Endodermal cell (in vitro differentiated cells): ENCODE data around the gene VAV2. TPM values are rescaled to one million over a fixed set of nuclear protein-coding genes. Genes with fewer than 3 reads are reported as not detected.

ENCODE experiments used
- DNase-seq: peaks from one replicate; pipeline ENCODE4 v3.0.0-alpha.2; 2017
- H3K27ac ChIP-seq: 2 replicates; pipeline ENCODE4 v1.5.1; 2013; ENCODE audit warnings: mild to moderate bottlenecking, low read depth, low read length, moderate library complexity
- H3K27me3 ChIP-seq: 2 replicates; pipeline ENCODE4 v1.6.1; 2013; ENCODE audit warnings: mild to moderate bottlenecking, low read length, moderate library complexity; ENCODE audit not compliant: insufficient read depth, control insufficient read depth, poor library complexity, severe bottlenecking
- H3K36me3 ChIP-seq: 2 replicates; pipeline ENCODE4 v1.7.0; 2013; ENCODE audit warnings: mild to moderate bottlenecking, low read length, moderate library complexity; ENCODE audit not compliant: control insufficient read depth, insufficient read depth
- H3K4me1 ChIP-seq: one replicate; pipeline ENCODE4 v1.7.0; 2013; ENCODE audit warnings: low read length; ENCODE audit not compliant: control insufficient read depth, insufficient read depth
- H3K4me3 ChIP-seq: 2 replicates; pipeline ENCODE4 v1.5.1; 2013; ENCODE audit warnings: mild to moderate bottlenecking, low read length, moderate library complexity
- H3K9ac ChIP-seq: 2 replicates; pipeline ENCODE4 v1.6.1; 2013; ENCODE audit warnings: mild to moderate bottlenecking, low read length, moderate library complexity; ENCODE audit not compliant: poor library complexity, severe bottlenecking; ENCODE audit errors: extremely low read depth
- H3K9me3 ChIP-seq: 2 replicates; pipeline ENCODE4 v1.6.1; 2013; ENCODE audit warnings: mild to moderate bottlenecking, low read length, moderate library complexity; ENCODE audit not compliant: control insufficient read depth
- H3K27ac Mint-ChIP-seq: 2 replicates; pipeline ENCODE4 v1.8.0; 2020; ENCODE audit warnings: mixed read lengths
- H3K27me3 Mint-ChIP-seq: 2 replicates; pipeline ENCODE4 v1.8.0; 2021; ENCODE audit warnings: mild to moderate bottlenecking, mixed read lengths; ENCODE audit not compliant: insufficient read depth
- H3K36me3 Mint-ChIP-seq: 2 replicates; pipeline ENCODE4 v1.8.0; 2020; ENCODE audit warnings: low read depth, mixed read lengths
- H3K4me1 Mint-ChIP-seq: 2 replicates; pipeline ENCODE4 v1.8.0; 2020; ENCODE audit warnings: mixed read lengths
- H3K4me3 Mint-ChIP-seq: 2 replicates; pipeline ENCODE4 v1.8.0; 2020; ENCODE audit warnings: mild to moderate bottlenecking, moderate library complexity, mixed read lengths
- H3K9me3 Mint-ChIP-seq: 2 replicates; pipeline ENCODE4 v1.8.0; 2020; ENCODE audit warnings: mild to moderate bottlenecking, mixed read lengths
- WGBS, 2 experiments: methylation state at CpG; one replicate each; pipeline versions ENCODE4 v1.1.5 to v1.1.7; 2013; ENCODE audit warnings: missing lambda C conversion rate in 2 of 2, mixed read lengths in 1 of 2; ENCODE audit not compliant: insufficient coverage in 1 of 2, insufficient read length in 1 of 2; 5-methylcytosine and 5-hydroxymethylcytosine counted together
- total RNA-seq, 2 donors: library from RNA; stranded (reverse); fragmentation: NEBNext Ultra II Directional in 1 of 2; extraction: Animal tissue kit (Norgen Biotek cat#: 25700) in 1 of 2; gene quantifications; 2 replicates in 1 of 2; 3 replicates in 1 of 2; pipeline ENCODE4 v1.2.1, GENCODE V29; 2021
- TF ChIP-seq, protein P1 (sequence below): fragments of 200-600 bp; sonication (generic); conservative IDR thresholded peaks from 2 replicates; pipeline ENCODE4 v1.5.0; 2021; ENCODE audit warnings: antibody characterized with exemption, mild to moderate bottlenecking

The VAV2 gene
- total RNA-seq, 2 donors from 2014 or later: 29.8 to 35.9 TPM

DNA sequence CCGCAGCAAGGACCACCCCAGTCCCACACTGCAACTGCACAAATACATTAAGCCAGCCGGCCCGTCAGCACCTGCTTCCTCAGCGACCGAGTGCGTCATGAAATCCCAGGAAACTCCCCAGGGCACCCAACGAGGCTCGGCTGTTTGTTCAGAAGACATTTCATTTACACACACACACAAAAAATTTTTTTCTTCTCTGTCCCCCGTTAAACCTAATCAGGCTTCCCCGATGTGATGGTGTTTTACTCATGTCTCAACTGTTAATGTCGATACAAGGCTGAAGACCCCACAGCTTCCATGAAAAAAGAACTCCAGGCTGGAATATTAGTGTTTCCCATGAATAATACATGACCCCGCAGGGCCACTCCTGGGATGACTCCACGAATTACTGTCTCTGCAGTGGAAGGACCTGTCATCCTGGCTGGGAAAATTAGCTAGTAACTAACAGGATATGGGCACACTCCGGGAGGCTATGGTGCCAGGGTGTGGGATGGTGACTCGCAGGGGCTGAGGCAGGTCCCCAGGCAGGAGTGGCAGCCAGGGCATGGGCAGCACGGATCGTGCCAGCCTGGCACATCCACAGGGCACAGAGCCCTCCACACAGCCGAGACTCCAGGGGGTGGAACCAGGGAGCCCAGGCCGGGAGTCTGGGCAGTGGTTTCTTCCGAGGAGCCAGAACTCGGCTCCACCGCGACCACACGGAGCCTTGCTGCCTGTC, 102.4 kb downstream of the VAV2 start:
- no peak for DNase-seq
- no peak overlapping the region for H3K9ac ChIP-seq
- H3K27ac Mint-ChIP-seq: no peak overlapping the region

DNA sequence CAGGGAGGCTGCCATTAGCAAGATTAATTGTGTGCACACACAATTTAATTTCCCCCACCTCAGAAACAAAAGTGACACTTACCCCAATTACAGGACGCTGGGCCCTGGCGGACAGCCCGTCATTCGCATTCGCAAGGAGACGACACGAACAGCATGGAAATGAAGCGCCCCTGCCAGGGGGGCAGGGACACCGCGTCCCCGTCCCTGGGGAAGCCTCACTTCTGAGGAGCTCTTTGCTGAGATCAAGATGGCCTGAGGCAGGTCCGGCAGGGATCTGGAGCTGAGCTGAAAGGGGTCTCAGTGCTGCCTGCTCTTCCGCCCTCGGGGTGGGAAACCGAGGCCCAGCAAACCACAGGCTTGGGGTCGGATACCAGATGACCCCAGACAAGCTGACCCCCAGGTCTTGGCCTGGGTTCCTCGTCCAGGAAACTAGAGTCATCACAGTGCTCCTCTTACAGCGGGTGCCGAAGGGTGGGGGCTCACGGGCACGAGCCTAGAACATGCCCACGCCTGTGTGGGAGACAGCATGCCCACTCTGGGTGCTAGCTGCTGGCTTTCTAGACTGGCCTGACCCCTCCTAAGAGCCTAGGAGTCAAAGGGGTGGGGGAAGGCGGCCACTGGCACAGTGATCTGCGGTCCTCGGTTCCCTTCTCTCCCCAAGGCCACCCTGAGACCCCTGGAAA, 103.2 kb downstream of the VAV2 start:
- H3K27ac ChIP-seq: peak overlapping the region; percentile 92
- no peaks in the 10 kb centered on the region for H3K36me3 ChIP-seq
- no peaks in the 10 kb centered on the region for H3K4me1 ChIP-seq
- H3K9me3 Mint-ChIP-seq: peaks cover 4% of the 10 kb centered on the region
- no peak overlapping the region for H3K4me3 ChIP-seq
- no peaks in the 10 kb centered on the region for H3K27me3 ChIP-seq
- TF ChIP-seq, protein P1, sequence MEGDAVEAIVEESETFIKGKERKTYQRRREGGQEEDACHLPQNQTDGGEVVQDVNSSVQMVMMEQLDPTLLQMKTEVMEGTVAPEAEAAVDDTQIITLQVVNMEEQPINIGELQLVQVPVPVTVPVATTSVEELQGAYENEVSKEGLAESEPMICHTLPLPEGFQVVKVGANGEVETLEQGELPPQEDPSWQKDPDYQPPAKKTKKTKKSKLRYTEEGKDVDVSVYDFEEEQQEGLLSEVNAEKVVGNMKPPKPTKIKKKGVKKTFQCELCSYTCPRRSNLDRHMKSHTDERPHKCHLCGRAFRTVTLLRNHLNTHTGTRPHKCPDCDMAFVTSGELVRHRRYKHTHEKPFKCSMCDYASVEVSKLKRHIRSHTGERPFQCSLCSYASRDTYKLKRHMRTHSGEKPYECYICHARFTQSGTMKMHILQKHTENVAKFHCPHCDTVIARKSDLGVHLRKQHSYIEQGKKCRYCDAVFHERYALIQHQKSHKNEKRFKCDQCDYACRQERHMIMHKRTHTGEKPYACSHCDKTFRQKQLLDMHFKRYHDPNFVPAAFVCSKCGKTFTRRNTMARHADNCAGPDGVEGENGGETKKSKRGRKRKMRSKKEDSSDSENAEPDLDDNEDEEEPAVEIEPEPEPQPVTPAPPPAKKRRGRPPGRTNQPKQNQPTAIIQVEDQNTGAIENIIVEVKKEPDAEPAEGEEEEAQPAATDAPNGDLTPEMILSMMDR: no peak
- H3K27me3 Mint-ChIP-seq: no peaks in the 10 kb centered on the region
- H3K4me3 Mint-ChIP-seq: no peak overlapping the region
- no peaks in the 10 kb centered on the region for H3K36me3 Mint-ChIP-seq
- H3K9ac ChIP-seq: no peak overlapping the region
- peaks cover 24% of the 10 kb centered on the region for H3K4me1 Mint-ChIP-seq
- peak overlapping the region; percentile 70 for H3K27ac Mint-ChIP-seq
- no peak for DNase-seq
- no peaks in the 10 kb centered on the region for H3K9me3 ChIP-seq
- 83 to 87% methylated on average over 14 to 25 of the region's 25 CpGs for WGBS, 2 experiments

More for the DNA sequence above, 102.4 kb downstream of the VAV2 start:
- Histone ChIP-seq H3K9me3 (no peaks in the 10 kb centered on the region), H3K36me3 (no peaks in the 10 kb centered on the region), H3K4me1 (no peaks in the 10 kb centered on the region), H3K4me3 (no peak overlapping the region), H3K27me3 (no peaks in the 10 kb centered on the region), H3K27ac (peak overlapping the region; percentile 92)
- peaks cover 25% of the 10 kb centered on the region for H3K4me1 Mint-ChIP-seq
- no peak overlapping the region for H3K4me3 Mint-ChIP-seq
- H3K27me3 Mint-ChIP-seq: no peaks in the 10 kb centered on the region
- TF ChIP-seq, protein P1: no peak
- WGBS, 2 experiments: 84 to 90% methylated on average over 11 to 24 of the region's 24 CpGs
- peaks cover 2% of the 10 kb centered on the region for H3K36me3 Mint-ChIP-seq
- H3K9me3 Mint-ChIP-seq: peaks cover 4% of the 10 kb centered on the region

DNA sequence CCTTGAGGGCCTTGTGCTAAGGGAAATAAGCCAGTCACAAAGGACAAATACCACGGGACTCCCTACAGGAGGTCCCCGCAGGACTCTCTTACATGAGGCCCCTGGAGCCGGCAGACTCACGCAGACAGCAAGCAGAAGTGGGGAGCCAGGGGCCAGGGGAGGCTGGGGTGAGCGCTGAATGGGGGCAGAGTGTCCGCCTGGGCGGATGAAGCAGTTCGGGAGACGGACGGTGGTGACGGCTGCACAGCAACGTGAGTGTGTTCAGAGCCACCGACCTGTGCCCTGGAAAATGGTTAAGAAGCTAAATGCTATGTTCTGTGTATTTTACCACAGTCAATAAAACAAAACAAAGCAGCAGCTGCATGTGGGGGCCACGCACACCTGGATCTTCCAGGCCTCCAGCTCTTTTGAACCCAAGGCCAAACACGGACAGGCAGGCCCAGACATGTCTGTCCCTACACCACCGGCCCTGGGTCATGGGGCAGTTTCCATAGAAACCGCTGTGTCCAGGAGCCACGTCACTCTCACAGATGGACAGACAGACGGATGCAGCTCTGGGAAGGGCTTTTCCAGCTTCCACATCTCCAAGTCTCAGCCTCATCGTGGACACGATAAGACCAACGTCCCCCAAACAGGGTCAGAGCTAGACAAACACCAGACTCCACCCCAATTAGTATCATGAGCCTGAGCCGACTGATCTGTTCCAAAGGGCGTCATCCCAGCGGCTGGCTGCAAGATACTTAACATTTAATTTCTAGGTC, 103.9 kb downstream of the VAV2 start:
- DNase-seq: no peak
- peak overlapping the region; percentile 92 for H3K27ac ChIP-seq
- Mint-ChIP-seq H3K27me3 (no peaks in the 10 kb centered on the region), H3K27ac (peak overlapping the region; percentile 70), H3K9me3 (peaks cover 4% of the 10 kb centered on the region), H3K4me3 (no peak overlapping the region), H3K4me1 (peaks cover 26% of the 10 kb centered on the region), H3K36me3 (no peaks in the 10 kb centered on the region)
- H3K4me3 ChIP-seq: no peak overlapping the region
- no peaks in the 10 kb centered on the region for H3K27me3 ChIP-seq
- WGBS, 2 experiments: 82 to 86% methylated on average over 15 to 25 of the region's 25 CpGs
- H3K9ac ChIP-seq: no peak overlapping the region
- TF ChIP-seq, protein P1: no peak
- H3K9me3 ChIP-seq: no peaks in the 10 kb centered on the region
- no peaks in the 10 kb centered on the region for H3K4me1 ChIP-seq
- no peaks in the 10 kb centered on the region for H3K36me3 ChIP-seq
